ENCODE measurements around the gene DRD4.
"Not testable (repeated sequence)": the region's sequence is repeated elsewhere in the genome, so short reads cannot be mapped to it uniquely, and the experiment has no call there.

DRD4 gene

DNA sequence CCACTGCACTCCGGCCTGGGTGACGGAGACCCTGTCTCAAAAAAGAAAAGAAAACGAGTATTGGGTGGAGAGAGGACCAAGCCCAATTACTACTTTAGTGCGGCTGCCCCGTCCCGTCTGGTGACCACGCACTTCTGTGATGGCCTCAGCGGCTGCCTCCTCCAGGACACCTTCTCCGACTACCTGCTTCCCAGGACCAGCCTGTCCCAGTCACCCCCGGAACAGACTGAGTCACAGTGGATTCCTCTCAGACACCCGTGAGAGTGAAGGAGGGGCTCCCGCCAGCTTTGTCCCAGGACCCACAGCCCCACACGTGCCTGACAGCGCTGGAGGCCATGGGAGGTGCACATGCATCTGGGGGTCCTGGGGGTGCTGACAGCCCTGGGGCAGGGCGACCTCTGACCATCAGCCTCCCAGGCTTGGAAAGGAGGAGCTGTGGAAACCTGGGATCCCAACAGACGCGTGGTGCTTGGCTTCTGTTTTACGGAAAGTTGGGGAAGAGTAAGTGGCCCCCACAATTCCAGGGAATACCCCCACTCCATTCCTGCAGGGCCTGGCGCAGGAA lies 4.8 kb downstream of the DRD4 start:
- DNase-seq (ENCODE audit: low read depth in 1 of 2, low spot score in 1 of 2), result no peak

DNA sequence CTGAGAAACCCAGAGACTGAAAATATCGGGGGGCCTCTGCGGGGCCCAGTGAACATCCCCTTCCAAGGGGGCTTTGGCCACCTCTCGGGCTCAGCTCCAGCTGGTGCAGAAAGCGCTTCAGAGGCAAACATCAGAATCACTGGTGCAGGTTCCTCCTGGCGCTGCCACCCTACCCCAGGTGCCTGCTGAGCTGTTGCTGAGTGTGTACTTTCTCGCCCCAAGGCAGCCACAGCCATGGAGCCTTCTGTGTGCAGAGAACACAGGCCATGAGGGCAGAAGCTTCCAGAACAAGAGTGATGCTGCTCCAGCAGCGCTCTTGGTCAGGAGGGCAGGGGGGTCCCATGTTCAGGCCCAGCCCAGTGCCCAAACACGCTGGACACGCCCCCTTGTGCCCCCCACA lies 6.3 kb downstream of the DRD4 start:
- no peak for DNase-seq (ENCODE audit: low read depth in 1 of 2, low spot score in 1 of 2)

DNA sequence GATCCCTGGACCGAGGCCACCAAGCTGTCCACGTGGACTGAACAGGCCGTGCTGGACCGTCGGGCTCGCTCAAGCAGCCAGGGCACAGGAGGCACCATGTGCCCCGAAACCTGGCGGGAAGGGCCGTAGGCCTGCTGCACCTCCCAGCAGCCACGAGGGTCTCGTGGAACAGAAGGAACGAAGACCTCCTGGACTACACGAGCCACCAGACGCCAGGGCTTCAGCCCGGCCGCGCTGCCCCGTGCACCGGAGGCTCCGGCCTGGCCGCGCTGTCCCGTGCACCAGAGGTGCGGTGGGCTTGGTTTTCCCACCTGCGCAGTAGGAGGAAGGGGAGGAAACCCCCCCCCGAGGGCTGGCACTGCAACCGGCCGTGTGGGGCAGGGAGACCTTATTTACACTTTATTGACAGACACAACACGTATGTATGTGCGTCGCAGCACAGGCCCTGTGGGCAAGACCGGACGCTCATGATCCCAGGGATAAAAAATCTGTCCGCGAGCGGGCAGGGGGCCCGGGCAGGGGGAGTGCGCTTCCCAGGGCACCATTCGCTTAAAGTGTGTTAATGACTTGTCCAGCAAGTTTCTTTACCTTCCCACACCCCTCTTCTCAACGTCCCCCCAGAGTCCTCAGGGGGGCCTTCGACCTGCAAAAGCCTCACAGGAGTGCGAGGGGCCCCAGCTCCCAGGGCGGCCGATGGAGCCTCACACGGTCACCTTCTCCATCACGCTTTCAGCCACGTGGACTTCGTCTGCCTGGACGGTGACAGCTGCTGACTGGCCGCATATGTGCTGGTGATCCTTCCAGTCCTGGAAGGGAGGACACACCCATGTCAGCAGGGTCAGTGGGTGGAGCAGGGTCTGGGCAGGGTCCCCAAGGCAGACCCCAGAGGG lies 7.0 kb downstream of the DRD4 start:
- no peak for DNase-seq (ENCODE audit: low read depth in 1 of 2, low spot score in 1 of 2)

DNA sequence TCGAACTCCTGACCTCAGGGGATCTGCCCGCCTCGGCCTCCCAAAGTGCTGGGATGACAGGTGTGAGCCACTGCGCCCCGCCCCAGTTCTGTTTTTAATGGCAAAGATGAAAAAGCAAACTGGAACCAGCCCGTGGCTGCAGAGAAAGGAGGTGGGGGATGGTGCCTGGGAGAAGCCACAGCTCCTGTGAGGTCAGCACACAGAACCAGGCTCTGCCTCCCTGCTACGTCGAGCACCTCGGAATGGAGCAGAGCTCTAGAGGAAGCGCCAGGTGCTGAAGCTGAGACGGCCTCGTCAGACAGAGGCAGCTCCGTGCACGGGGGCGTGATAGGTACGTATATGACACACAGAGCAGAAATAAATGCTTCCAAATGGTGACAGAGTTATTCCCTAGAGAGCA lies 8.5 kb downstream of the DRD4 start:
- DNase-seq (ENCODE audit: low read depth in 1 of 2, low spot score in 1 of 2), result no peak

DNA sequence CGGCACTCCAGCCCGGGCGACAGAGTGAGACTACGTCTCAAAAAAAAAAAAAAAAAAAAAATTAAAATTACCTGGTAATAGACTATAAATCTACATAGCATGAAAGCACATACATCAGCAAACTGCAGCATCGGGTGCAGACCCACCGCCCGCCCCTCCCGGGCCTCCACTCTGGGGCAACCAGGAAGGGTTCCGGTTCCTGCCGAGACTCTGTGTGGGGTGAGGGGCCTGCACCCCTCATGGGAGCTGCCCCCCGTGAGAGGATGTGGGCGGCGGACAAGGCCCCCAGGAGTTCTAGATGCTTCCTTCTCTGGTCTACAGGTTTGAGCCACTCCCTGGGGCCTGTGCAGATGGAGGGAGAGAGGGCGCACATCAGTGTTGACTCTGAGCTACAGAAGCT lies 9.1 kb downstream of the DRD4 start:
- no peak for DNase-seq (ENCODE audit: low read depth in 1 of 2, low spot score in 1 of 2)

DNA sequence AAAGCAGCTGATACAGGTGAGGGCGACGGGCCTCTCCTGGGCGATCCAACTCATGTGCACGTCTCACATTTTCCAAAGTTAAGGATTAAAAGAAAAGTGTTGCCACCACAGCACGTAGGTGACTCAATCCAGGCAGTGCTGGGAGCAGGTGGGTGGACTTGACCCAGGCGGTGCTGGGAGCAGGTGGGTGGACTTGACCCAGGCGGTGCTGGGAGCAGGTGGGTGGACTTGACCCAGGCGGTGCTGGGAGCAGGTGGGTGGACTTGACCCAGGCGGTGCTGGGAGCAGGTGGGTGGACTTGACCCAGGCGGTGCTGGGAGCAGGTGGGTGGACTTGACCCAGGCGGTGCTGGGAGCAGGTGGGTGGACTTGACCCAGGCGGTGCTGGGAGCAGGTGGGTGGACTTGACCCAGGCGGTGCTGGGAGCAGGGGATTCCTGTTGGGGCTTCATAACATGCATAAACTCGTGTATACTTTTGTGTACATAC lies 10.6 kb downstream of the DRD4 start:
- DNase-seq (ENCODE audit: low read depth in 1 of 2, low spot score in 1 of 2), result not testable (repeated sequence)

DNA sequence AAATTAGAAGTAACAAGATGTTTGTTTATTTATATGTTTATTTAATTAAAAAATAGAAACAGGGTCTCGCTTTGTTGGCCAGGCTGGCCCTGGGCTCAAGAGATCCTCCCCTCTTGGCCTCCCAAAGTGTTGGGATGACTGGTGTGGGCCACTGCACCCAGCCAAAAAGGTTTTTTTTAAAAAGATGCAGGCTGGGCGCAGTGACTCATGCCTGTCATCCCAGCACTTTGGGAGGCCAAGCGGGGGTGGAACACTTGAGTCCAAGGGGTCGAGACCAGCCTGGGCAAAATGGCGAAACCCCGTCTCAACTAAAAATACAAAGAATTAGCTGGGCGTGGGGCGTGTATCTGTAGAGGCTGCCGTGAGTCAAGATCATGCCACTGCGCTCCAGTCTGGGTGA lies 13.4 kb downstream of the DRD4 start:
- no peak for DNase-seq (ENCODE audit: low read depth in 1 of 2, low spot score in 1 of 2)

DNA sequence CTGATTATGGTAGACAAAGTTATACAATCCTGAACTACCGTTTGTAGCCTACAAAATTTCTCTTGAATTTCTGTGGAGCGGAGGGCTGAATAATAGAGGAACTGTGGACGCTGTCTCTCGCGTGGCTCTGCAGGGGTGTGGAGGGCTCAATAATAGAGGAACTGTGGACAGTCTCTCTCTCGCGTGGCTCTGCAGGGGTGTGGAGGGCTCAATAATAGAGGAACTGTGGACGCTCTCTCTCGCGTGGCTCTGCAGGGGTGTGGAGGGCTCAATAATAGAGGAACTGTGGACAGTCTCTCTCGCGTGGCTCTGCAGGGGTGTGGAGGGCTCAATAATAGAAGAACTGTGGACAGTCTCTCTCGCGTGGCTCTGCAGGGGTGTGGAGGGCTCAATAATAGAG lies 16.1 kb downstream of the DRD4 start:
- DNase-seq (ENCODE audit: low read depth in 1 of 2, low spot score in 1 of 2), result not testable (repeated sequence)

DNA sequence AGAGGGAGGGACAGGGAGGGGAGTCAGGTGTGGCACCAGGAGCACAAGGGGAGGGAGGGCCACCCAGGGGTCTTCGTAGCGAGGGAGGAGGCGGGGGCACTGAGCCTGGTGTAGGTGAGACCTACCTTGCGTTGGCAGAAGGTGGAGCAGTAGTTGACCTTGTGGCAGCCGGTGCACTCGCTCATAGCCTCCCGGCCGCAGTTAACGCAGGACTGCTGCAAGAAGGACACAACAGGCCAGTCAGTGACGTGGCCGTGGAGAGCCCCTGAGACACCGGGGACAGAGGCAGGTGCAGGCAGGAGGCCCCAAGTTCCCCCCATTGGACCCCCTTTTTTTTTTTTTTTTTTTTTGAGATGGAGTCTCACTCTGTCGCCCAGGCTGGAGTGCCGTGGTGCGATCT lies 16.8 kb downstream of the DRD4 start:
- DNase-seq (ENCODE audit: low read depth in 1 of 2, low spot score in 1 of 2), result no peak

DNA sequence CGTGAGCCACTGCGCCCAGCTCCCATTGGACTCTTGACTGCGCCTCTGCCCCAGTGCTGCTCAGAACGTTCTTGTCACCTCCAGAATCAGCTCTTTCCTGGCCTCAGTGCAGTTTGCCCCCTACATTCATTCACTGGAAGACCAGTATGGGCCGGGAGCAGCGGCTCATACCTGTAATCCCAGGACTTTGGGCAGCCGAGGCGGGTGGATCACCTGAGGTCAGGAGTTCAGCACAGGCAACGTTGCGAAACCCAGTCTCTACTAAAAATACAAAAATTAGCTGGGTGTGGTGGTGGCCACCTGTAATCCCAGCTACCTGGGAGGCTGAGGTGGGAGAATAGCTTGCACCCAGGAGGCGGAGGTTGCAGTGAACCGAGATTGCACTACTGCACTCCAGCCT lies 17.4 kb downstream of the DRD4 start:
- DNase-seq (ENCODE audit: low read depth in 1 of 2, low spot score in 1 of 2), result not testable (repeated sequence)

DNA sequence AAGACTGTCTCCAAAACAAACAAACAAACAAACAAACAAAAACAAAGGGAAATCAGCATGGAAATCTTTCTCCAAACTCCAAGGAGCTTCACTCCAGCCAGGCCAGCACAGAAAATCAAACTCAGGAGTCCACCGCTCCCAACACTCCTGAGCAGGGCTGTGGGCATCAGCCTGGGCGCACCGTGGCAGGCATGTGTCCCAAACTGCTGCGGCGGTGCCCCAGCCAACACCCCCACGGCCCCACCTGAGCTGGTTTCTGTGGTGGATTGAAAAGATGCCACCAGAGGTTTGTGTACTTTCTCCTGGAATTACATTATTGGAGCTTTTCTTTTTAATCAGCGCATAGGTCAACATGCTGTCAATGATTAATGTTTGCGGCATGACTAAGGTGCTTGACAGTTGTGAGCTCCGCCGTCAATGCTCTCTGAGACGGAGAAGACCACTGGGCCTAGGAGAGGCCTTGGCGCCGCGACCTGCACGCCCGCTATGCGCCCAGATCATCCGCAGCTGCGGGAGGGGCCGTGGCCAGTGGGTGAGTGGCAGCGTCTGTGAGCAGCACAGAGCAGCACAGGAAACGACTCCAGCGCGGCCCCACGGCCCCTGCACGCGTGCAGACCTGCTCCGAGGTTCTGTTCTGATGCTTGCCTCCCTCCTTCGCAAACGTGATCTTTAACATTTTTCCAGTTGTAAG lies 18.1 kb downstream of the DRD4 start:
- no peak for DNase-seq (ENCODE audit: low read depth in 1 of 2, low spot score in 1 of 2)

DNA sequence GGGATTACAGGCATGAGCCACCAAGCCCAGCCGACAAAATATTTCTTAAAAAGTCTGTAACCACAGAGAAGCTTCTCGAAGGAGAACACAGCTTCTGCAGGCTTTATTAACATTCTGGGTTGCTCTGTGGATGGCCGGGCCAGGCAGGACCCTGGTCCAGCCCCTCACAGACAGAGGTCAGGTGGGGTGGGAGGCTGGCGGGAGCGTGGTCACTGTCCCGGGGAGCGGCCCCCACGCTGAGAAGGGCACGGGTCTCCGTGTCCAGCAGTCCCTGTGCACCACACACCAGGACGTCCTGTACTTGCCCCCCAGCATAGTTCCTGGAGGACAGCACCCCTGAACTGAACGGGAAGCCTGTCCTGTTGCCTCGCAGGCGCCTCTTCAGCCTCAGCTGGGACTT lies 19.4 kb downstream of the DRD4 start:
- DNase-seq (ENCODE audit: low read depth in 1 of 2, low spot score in 1 of 2), result no peak

DNA sequence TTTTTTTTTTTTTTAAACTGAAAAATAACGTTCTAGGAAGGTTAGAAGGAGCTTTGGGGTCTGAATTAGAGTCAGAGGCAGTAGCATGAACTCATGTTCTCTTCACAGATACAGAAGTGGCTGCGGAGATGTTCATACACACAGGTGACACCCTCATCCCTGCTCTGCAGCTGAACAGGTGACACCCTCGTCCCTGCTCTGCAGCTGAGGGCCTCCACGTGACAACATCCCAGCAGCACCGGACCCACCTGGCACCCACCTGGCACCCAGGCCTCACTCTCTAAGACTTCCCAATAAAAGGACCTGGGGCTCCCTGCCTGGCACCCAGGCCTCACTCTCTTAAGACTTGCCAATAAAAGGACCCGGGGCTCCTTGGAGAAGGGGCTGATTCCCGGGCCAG lies 19.8 kb downstream of the DRD4 start:
- DNase-seq (ENCODE audit: low read depth in 1 of 2, low spot score in 1 of 2), result no peak

DNA sequence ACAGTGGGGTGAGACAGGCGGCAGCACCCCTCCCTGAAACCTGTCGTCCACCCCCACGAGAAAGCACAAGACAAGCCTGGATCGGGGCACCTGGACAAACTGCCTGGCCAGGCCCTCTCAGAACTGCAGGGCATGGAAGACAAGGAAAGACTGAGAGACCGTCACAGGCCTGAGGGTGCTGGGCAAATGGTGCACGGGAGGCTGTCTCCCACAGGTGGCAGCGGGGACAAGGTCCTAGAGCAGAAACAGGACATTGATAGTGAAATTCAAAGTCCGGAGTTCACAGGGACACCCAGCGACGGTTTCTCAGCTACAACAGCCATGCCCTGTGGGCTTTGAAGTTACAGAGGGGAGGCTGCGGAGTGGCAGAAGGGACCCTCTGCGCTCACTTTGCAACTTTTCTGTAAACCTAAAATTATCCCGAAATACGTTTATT lies 20.6 kb downstream of the DRD4 start:
- DNase-seq (ENCODE audit: low read depth in 1 of 2, low spot score in 1 of 2), result no peak

DNA sequence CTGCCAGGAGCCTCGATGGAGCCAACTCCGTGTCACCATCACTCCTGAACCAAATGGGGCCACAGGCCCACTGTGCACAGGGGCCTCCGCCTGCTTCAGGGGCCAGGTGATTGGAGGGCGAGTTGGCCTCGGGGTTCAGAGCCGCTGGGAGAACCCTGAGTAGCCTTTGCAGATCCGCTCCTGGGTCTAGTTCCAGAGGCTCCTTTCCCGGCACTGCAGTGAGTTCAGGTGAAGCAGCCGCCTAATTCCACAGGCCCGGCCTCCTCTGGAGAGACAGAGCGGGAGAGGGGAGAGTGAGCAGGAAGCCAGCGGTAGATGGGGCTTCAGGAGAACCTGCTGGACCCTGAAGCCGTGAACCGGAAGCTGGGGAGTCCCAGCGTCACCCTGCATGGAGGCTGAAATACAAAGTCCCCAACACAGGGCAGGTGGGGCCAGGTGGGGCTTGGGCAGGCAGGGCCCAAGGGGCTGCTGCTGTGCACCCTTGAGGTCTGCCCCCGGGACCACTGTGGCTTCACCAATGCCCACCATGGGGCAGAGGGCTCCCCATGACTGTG lies 22.5 kb downstream of the DRD4 start:
- DNase-seq (ENCODE audit: low read depth in 1 of 2, low spot score in 1 of 2), result no peak

DNA sequence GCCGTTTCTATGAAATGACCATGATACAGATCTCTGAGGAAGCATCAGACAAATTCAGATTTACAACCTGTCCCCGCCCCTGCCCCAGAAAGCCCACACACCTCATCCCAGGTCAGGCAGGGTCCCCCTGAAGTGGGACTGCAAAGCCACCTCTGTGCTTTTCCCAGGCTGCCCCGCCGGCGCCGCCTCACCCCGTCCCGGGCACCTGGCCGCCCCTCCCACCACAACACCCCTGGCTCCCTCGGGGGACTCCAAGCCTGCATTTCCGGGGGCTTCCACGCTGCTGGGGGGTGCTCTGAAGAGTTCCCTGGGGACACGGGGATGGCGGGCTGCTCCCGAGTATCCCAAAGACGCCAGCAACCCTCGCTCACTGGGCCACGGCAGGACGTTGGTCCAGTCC lies 23.2 kb downstream of the DRD4 start:
- no peak for DNase-seq (ENCODE audit: low read depth in 1 of 2, low spot score in 1 of 2)

DNA sequence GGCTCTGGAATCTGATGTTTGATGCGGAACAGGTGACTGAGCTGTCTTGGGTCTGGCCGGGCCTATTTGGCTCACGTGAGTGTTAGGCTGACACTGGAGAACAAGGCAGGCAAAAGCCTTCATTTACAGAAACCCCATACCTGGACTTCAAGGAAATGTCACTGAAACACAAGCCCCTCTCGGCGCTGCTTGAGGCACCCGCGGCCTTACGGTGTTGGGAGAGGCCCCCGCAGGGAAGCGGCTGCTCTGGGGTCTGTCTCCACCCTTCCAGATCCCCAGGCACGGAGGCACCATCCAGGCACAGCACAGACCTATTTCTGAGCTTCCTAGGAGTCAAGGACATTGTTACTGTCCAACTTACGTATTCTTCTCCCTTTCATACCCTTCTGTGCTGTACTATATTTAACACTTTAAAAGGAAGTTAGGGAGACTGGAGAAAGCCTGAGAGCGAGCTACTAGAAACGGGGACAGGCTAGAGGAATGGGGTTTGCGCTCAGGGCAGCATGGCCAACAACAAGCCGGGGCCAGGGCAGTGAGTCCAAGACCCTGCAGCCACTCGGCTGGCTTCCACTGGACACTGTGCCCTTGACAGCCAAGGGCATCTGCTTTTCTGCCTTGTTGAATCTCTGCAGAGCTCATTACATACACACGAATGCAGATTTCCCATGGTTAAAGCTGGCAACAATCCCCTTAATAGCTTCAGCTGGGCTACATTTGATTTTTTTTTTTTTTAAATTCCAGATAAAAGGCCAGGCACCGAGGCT lies 23.8 kb downstream of the DRD4 start:
- no peak for DNase-seq (ENCODE audit: low read depth in 1 of 2, low spot score in 1 of 2)

DNA sequence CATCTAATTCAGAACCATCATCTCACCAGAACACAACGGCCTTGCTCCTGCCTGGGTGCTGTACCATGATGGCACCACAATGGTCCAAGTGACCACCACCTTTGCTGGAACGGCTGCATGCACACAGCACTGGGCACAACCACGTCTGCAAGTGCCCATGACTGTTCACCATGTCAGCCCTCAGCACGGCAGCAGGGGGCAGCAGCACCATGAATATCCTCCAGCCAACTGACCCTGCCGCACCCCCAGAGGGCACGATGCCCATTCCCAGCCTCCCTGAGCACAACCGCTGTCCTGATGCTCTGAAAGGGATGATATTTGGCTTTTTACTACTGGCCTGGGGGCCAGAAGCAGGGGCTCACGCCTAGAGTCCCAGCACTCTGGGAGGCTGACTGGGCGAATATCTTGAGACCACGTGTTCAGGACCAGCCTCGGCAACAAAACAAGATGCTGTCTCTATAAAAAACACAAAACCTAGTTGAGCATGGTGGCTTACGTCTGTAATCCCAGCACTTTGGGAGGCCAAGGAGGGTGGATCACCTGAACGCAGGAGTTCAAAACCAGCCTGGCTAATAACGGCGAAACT lies 25.7 kb downstream of the DRD4 start:
- DNase-seq (ENCODE audit: low read depth in 1 of 2, low spot score in 1 of 2), result no peak

DNA sequence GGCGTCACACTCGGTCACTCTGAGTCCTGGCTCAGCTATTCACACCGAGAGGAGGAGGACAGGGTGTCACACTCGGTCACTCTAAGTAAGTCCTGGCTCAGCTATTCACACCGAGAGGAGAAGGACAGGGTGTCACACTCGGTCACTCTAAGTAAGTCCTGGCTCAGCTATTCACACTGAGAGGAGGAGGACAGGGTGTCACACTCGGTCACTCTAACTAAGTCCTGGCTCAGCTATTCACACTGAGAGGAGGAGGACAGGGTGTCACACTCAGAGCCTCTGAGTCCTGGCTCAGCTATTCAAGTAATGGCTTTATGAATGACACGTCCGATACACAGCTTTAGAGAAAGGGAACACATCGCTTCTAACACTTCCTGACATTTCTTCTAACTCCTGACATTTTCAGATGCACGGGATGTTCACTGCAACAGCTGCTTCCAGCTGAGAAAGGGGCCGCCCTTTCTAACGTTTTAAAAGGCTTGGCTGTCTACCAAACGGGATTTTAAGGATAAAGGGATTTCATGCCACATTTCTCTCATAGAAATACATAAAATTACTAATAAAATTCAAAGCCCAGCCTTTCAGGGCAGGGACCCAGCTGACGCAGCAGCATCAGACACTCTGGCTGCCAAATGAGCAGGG lies 28.1 kb downstream of the DRD4 start:
- no peak for DNase-seq (ENCODE audit: low read depth in 1 of 2, low spot score in 1 of 2)

DNA sequence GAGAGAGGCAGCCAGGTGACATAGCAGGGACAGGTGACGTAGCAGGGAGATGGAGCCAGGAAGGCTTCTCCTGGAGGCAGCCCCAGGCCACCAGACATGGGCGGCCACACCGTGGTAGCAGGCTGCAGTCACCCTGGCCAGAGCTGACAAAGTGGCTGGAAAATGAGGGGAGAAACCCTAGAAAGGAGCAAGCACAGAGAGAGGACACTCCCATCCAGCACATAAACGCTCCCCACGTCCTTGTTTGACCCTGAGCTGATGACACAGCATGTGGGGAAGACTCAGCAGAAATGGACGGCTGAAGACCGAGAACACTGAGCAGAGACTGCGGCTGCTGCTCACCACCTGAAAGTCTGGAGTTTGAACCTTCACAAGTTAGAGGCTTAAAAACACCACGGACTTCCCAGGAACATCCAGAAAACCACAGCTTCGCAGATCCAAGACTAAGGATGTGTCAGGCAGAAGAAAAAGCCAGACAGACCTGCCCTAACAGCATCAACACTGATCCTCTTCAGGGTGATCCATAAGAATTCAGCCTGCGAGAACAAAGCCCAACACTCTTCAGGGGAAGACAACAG lies 28.7 kb downstream of the DRD4 start:
- no peak for DNase-seq (ENCODE audit: low read depth in 1 of 2, low spot score in 1 of 2)
